ENCODE data around the gene TAB3. TPM values are rescaled to one million over a fixed set of nuclear protein-coding genes. Genes with fewer than 3 reads are reported as not detected.
"Not testable (repeated sequence)": the region's sequence is repeated elsewhere in the genome, so short reads cannot be mapped to it uniquely, and the experiment has no call there.

TAB3 gene
- total and polyA plus RNA-seq, 4 donors, result 16.6 to 35.8 (median 23.6) TPM

DNA sequence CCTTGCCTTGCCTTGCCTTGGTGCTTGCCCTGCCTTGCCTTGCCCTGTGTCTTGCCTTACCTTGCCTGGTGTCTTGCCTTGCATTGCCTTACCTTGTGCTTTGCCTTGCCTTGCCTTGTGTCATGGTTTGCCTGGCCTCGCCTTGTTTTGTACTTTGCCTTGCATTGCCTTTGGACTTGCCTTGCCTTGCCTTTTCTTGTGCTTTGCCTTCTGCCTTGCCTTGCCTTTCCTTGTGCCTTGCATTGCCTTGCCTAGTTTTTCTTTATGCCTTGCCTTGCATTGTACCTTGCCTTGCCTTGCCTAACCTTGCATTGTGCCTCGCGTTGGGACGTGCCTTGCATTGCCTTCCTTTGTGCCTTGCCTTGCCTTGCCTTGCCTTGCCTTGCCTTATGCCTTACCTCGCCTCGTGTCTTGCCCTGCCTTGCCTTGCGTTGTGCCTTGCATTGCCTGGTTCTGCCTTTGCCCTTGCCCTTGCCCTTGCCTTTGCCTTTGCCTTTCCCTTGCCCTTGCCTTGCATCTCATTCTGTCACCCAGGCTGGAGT, 82.8 kb downstream of the TAB3 start:
- Histone ChIP-seq H3K27me3 (ENCODE audit: control insufficient read depth, insufficient read depth, low read length) (no peaks in the 10 kb centered on the region), H3K27ac (ENCODE audit: low read depth, low read length) (no peak overlapping the region), H3K9me3 (ENCODE audit: control insufficient read depth, insufficient read depth, low read length) (no peaks in the 10 kb centered on the region), H3K36me3 (ENCODE audit: control insufficient read depth, insufficient read depth, low read length) (no peaks in the 10 kb centered on the region), H3K4me1 (ENCODE audit: control insufficient read depth, insufficient read depth, low read length) (no peaks in the 10 kb centered on the region), H3K4me3 (ENCODE audit: low read depth, low read length) (no peak overlapping the region)
- no peak for DNase-seq (ENCODE audit: low read depth in 4 of 6, low spot score in 6 of 6)
- 86% methylated on average over 7 of the region's 7 CpGs for WGBS (ENCODE audit: insufficient coverage)

DNA sequence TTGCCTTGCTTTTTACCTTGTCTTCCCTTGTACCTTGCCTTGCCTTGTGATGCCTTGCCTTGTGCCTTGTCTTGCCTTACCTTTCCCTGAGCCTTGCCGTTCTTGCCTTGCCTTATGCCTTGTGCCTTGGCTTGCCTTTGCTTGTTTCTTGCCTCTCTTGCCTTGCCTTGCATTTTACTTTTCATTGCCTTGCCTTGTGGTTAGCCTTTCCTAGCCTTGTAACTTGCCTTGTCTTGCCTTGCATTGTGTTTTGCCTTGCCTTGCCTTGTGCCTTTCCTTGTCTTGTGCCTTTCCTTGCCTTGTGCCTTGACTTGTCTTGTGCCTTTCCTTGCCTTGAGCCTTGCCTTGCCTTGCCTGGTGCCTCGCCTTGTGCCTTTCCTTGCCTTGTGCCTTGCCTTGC, 84.6 kb downstream of the TAB3 start:
- Histone ChIP-seq H3K4me3 (ENCODE audit: low read depth, low read length) (no peak overlapping the region), H3K9me3 (ENCODE audit: control insufficient read depth, insufficient read depth, low read length) (no peaks in the 10 kb centered on the region), H3K27ac (ENCODE audit: low read depth, low read length) (no peak overlapping the region), H3K36me3 (ENCODE audit: control insufficient read depth, insufficient read depth, low read length) (no peaks in the 10 kb centered on the region), H3K27me3 (ENCODE audit: control insufficient read depth, insufficient read depth, low read length) (no peaks in the 10 kb centered on the region), H3K4me1 (ENCODE audit: control insufficient read depth, insufficient read depth, low read length) (no peaks in the 10 kb centered on the region)
- whole genome bisulfite sequencing (ENCODE audit: insufficient coverage), result 71% methylated on average over 2 of the region's 2 CpGs
- DNase-seq (ENCODE audit: low read depth in 4 of 6, low spot score in 6 of 6), result no peak

DNA sequence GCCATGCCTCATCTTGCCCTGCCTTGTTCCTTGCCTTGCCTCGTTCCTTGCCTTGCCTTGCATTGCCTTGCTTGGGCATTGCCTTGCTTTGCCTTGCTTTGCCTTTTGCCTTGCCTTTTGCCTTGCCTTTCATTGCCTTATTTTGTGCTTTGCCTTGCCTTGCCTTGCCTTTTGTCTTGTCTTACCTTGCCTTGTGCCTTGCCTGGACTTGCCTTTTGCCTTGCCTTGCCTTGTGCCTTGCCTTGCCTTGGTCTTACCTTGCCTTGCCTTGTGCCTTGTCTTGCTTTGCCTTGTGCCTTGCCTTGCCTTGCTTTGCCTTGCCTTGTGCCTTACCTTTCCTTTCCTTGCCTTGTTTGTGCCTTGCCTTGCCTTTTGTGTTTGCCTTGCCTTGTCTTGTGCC, 88.2 kb downstream of the TAB3 start:
- H3K27me3 ChIP-seq (ENCODE audit: control insufficient read depth, insufficient read depth, low read length), result no peaks in the 10 kb centered on the region
- no peak for DNase-seq (ENCODE audit: low read depth in 4 of 6, low spot score in 6 of 6)
- no peaks in the 10 kb centered on the region for H3K4me1 ChIP-seq (ENCODE audit: control insufficient read depth, insufficient read depth, low read length)
- no peaks in the 10 kb centered on the region for H3K9me3 ChIP-seq (ENCODE audit: control insufficient read depth, insufficient read depth, low read length)
- WGBS (ENCODE audit: insufficient coverage), result 58% methylated on average over 1 of the region's 1 CpG
- H3K4me3 ChIP-seq (ENCODE audit: low read depth, low read length), result no peak overlapping the region
- H3K36me3 ChIP-seq (ENCODE audit: control insufficient read depth, insufficient read depth, low read length), result no peaks in the 10 kb centered on the region
- H3K27ac ChIP-seq (ENCODE audit: low read depth, low read length), result no peak overlapping the region

DNA sequence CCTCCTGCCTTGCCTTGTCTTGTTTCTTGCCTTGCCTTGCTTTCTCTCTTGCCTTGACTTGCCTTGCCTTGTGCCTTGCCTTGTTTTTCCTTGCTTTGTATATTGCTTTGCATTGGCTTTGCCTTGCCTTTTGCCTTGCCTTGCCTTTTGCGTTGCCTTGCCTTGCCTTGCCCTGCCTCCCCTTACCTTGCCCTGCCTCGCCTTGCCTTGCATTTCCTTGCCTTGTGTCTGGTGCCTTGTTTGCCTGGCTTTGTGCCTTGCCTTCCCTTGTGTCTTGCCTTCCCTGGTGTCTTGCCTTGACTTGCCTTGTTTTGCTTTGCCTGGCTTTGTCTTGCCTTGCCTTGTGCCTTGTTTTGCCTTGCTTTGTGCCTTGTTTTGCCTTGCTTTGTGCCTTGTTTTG, 89.7 kb downstream of the TAB3 start:
- DNase-seq (ENCODE audit: low read depth in 4 of 6, low spot score in 6 of 6), result no peak
- no peaks in the 10 kb centered on the region for H3K9me3 ChIP-seq (ENCODE audit: control insufficient read depth, insufficient read depth, low read length)
- no peaks in the 10 kb centered on the region for H3K36me3 ChIP-seq (ENCODE audit: control insufficient read depth, insufficient read depth, low read length)
- WGBS (ENCODE audit: insufficient coverage), result 77% methylated on average over 2 of the region's 2 CpGs
- H3K27ac ChIP-seq (ENCODE audit: low read depth, low read length), result no peak overlapping the region
- no peak overlapping the region for H3K4me3 ChIP-seq (ENCODE audit: low read depth, low read length)
- no peaks in the 10 kb centered on the region for H3K27me3 ChIP-seq (ENCODE audit: control insufficient read depth, insufficient read depth, low read length)
- H3K4me1 ChIP-seq (ENCODE audit: control insufficient read depth, insufficient read depth, low read length), result no peaks in the 10 kb centered on the region

DNA sequence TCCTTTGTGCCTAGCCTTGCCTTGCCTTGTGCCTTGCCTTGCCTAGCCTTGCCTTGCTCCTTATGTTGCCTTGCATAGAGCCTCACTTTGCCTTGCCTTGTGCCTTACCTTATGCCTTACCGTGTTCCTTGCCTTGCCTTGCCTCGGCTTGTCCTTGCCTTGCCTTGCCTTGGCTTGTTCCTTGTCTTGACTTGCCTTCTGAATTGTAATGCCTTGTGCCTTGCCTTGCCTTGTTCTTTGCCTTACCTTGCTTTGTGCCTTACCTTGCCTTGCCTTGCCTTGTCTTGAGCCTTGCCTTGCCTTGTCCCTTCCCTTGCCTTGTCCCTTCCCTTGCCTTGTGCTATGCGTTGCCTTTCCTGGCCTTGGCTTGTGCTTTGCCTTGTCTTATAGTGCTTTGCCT, 90.2 kb downstream of the TAB3 start:
- H3K4me1 ChIP-seq (ENCODE audit: control insufficient read depth, insufficient read depth, low read length), result no peaks in the 10 kb centered on the region

DNA sequence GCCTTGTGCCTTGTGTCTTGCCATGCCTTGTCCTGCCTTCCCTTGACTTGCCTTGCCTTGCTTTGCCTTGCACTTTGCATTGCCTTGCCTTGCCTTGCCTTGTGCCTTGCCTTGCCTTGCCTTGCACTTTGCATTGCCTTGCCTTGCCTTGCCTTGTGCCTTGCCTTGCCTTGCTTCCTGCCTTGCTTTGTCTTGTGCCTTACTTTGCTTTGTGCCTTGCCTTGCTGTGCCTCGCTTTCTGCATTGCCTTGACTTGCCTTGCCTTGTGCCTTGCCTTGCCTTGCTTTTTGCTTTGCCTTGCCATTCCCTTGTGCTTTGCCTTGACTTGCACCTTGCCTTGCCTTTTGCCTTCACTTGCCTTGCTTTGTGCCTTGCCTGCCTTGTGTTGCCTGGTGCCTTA, 91.8 kb downstream of the TAB3 start:
- not testable (repeated sequence) for H3K27ac ChIP-seq (ENCODE audit: low read depth, low read length); H3K9me3 ChIP-seq (ENCODE audit: control insufficient read depth, insufficient read depth, low read length); H3K4me1 ChIP-seq (ENCODE audit: control insufficient read depth, insufficient read depth, low read length); H3K4me3 ChIP-seq (ENCODE audit: low read depth, low read length); H3K27me3 ChIP-seq (ENCODE audit: control insufficient read depth, insufficient read depth, low read length); H3K36me3 ChIP-seq (ENCODE audit: control insufficient read depth, insufficient read depth, low read length); DNase-seq (ENCODE audit: low read depth in 4 of 6, low spot score in 6 of 6)
- 64% methylated on average over 1 of the region's 1 CpG for WGBS (ENCODE audit: insufficient coverage)

More for the DNA sequence above, 90.2 kb downstream of the TAB3 start:
- Histone ChIP-seq H3K4me3 (ENCODE audit: low read depth, low read length) (no peak overlapping the region), H3K27me3 (ENCODE audit: control insufficient read depth, insufficient read depth, low read length) (no peaks in the 10 kb centered on the region), H3K36me3 (ENCODE audit: control insufficient read depth, insufficient read depth, low read length) (no peaks in the 10 kb centered on the region), H3K27ac (ENCODE audit: low read depth, low read length) (no peak overlapping the region), H3K9me3 (ENCODE audit: control insufficient read depth, insufficient read depth, low read length) (no peaks in the 10 kb centered on the region)
- WGBS (ENCODE audit: insufficient coverage), result 94% methylated on average over 3 of the region's 3 CpGs
- DNase-seq (ENCODE audit: low read depth in 4 of 6, low spot score in 6 of 6), result no peak

DNA sequence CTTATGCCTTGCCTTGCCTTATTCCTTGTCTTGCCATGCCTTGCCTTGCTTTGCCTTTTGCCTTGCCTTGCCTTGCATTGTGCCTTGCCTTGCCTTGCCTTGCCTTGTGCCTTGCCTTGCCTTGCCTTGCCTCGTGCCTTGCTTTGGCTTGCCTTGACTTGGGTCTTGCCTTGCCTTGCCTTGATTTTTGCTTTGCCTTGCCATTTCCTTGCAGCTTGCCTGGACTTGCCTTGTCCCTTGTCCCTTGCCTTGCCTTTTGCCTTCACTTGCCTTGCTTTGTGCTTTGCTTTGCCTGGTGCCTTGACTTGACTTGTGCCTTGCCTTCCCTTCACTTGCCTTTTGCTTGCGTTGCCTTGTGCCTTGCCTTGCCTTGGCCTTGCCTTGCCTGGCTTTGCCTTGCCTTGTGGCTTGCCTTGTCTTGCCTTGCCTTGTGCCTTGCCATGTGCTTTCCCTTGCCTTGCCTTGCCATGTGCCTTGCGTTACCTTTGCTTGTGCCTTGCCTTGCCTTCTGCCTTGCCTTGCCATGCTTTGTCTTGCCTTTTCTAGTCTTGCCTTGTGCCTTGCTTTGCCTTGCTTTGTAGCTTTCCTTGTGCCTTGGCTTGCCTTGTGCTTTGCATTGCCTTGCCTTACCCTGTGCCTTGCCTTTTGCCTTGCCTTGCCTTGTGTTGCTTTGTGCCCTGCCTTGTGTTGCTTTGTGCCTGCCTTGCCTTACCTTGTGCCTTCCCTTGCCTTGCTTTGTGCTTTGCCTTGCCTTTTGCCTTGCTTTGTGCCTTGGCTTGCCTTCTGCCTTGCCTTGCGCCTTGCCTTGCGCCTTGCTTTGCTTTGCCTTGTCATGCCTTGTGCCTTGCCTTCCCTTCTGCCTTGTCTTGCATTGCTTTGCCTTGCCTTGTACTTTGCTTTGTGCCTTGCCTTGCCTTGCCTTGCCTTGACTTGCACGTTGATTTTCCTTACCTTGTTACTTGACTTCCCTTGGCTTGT, 92.8 kb downstream of the TAB3 start:
- DNase-seq (ENCODE audit: low read depth in 4 of 6, low spot score in 6 of 6), result no peak
- no peaks in the 10 kb centered on the region for H3K27me3 ChIP-seq (ENCODE audit: control insufficient read depth, insufficient read depth, low read length)
- H3K36me3 ChIP-seq (ENCODE audit: control insufficient read depth, insufficient read depth, low read length), result no peaks in the 10 kb centered on the region
- no peaks in the 10 kb centered on the region for H3K9me3 ChIP-seq (ENCODE audit: control insufficient read depth, insufficient read depth, low read length)
- H3K4me3 ChIP-seq (ENCODE audit: low read depth, low read length), result no peak overlapping the region
- whole genome bisulfite sequencing (ENCODE audit: insufficient coverage), result 78% methylated on average over 6 of the region's 6 CpGs
- no peaks in the 10 kb centered on the region for H3K4me1 ChIP-seq (ENCODE audit: control insufficient read depth, insufficient read depth, low read length)
- H3K27ac ChIP-seq (ENCODE audit: low read depth, low read length), result no peak overlapping the region

DNA sequence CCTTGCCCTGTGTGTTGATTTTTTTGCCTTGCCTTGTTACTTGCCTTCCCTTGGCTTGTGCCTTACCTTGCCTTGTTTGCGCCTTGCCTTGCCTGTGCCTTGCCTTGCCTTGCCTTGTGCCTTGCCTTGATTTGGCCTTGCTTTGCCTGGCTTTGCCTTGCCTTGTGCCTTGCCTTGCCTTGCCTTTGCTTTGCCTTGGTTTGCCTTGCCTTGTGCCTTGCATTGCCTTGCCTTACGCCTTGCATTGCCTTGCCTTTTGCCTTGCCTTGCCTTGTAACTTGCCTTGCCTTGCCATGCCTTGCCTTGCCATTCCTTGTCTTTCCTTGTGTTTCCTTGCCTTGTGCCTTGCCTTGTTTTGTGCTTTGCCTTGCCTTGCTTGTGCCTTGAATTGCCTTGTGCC, 94.6 kb downstream of the TAB3 start:
- Histone ChIP-seq H3K36me3 (ENCODE audit: control insufficient read depth, insufficient read depth, low read length) (no peaks in the 10 kb centered on the region), H3K4me3 (ENCODE audit: low read depth, low read length) (no peak overlapping the region), H3K27ac (ENCODE audit: low read depth, low read length) (no peak overlapping the region), H3K4me1 (ENCODE audit: control insufficient read depth, insufficient read depth, low read length) (no peaks in the 10 kb centered on the region), H3K27me3 (ENCODE audit: control insufficient read depth, insufficient read depth, low read length) (no peaks in the 10 kb centered on the region), H3K9me3 (ENCODE audit: control insufficient read depth, insufficient read depth, low read length) (no peaks in the 10 kb centered on the region)
- DNase-seq (ENCODE audit: low read depth in 4 of 6, low spot score in 6 of 6), result no peak
- 73% methylated on average over 2 of the region's 2 CpGs for WGBS (ENCODE audit: insufficient coverage)

DNA sequence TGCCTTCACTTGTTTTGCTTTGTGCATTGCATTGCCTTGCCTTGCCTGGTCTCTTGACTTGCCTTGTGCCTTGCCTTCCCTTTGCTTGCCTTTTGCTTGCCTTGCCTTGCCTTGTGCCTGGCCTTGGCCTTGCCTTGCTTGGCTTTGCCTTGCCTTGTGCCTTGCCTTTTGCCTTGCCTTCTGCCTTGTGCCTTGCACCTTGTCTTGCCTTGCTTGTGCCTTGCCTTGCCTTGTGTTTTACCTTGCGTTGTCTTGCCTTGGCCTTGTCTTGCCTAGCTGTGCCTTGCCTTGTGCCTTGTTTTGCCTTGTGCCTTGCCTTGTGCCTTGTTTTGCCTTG, 95.3 kb downstream of the TAB3 start:
- Histone ChIP-seq H3K9me3 (ENCODE audit: control insufficient read depth, insufficient read depth, low read length) (no peaks in the 10 kb centered on the region), H3K4me3 (ENCODE audit: low read depth, low read length) (no peak overlapping the region), H3K36me3 (ENCODE audit: control insufficient read depth, insufficient read depth, low read length) (no peaks in the 10 kb centered on the region), H3K27ac (ENCODE audit: low read depth, low read length) (no peak overlapping the region), H3K27me3 (ENCODE audit: control insufficient read depth, insufficient read depth, low read length) (no peaks in the 10 kb centered on the region), H3K4me1 (ENCODE audit: control insufficient read depth, insufficient read depth, low read length) (no peaks in the 10 kb centered on the region)
- 90% methylated on average over 1 of the region's 1 CpG for WGBS (ENCODE audit: insufficient coverage)
- DNase-seq (ENCODE audit: low read depth in 4 of 6, low spot score in 6 of 6), result no peak

All from spinal cord (tissue), 10 donors.